Epidermal melanocyte (primary cell): ENCODE results near the gene RAVER2.

Source experiments
- DNase-seq: peaks from one replicate; pipeline ENCODE4 v3.0.0; 2011; ENCODE audit warnings: low spot score; ENCODE audit not compliant: insufficient read length

RAVER2 gene

DNA sequence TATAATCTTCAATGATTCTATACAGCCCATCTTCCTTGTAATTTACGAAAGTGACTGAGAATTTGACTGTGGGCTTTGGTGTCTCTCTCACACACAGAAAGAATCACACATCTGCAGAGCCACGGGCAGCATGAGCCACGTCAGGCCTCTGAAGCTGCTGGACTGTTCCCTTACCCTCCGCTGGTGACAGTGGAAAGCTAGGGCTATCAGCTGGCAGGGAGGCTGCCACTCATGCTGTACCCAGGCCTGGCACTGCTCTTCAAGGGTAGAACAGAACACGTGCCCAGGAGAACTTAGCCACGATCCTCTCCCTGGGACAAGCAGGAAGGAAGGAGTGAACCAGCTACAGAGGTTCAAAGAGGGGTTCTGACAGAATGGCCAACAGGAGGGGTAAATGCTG lies 130.7 kb downstream of the RAVER2 start:
- DNase-seq, result no peak

GRCh38 chr1:64877151-64877550 lies 132.3 kb downstream of the RAVER2 start:
- DNase-seq, result no peak

- DNase-seq, result no peak
Observed at GRCh38 chr1:64877598-64877997, 132.7 kb downstream of the RAVER2 start.

GRCh38 chr1:64878090-64878489 lies 133.2 kb downstream of the RAVER2 start:
- DNase-seq, result no peak

- no peak for DNase-seq
Observed at GRCh38 chr1:64878931-64879611, 134.2 kb downstream of the RAVER2 start.

DNA sequence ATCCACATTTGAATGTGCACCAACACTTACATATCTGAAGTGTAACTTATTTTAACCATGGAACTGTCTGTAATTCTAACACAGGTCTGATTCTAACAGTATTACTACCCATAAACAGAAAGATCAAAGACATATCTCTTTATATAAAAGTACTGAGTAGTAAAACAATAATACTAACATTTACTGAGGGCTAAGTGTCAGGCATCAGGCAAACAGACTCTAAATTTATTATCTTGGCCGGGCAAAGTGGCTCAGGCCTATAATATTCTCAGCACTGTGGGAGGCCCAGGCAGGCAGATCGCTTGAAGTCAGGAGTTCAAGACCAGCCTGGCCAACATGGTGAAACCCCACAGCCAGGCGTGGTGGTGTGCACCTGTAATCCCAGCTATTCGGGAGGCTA lies 135.6 kb downstream of the RAVER2 start:
- DNase-seq, result no peak

DNA sequence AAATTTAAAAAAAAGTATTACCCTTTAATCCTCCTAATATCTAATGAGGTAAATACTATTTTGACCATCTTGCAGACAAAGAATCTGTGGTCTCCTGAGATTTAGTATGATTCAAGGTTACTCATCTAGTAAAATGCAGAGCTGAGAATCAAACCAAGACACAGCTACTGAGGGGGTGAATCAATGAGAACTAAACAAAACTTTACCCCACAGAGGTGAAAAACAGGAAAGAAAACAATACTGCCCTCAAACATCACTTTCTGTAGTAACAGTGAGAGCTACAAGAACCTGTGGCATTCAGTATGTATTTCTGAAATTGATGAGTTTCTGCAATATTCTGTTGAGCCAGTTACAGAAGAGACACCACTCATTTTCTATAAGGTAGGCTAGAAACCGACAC lies 136.4 kb downstream of the RAVER2 start:
- no peak for DNase-seq
